ENCODE data around the gene PALLD. TPM values are rescaled to one million over a fixed set of nuclear protein-coding genes. Genes with fewer than 3 reads are reported as not detected.

Gene PALLD
- total and polyA plus RNA-seq, 2 of the 13 experiments (the other 11 are each of a cell fraction or from before 2014, with no cell fraction given), result 0.50 to 1.5 TPM

- TF ChIP-seq, protein P1, sequence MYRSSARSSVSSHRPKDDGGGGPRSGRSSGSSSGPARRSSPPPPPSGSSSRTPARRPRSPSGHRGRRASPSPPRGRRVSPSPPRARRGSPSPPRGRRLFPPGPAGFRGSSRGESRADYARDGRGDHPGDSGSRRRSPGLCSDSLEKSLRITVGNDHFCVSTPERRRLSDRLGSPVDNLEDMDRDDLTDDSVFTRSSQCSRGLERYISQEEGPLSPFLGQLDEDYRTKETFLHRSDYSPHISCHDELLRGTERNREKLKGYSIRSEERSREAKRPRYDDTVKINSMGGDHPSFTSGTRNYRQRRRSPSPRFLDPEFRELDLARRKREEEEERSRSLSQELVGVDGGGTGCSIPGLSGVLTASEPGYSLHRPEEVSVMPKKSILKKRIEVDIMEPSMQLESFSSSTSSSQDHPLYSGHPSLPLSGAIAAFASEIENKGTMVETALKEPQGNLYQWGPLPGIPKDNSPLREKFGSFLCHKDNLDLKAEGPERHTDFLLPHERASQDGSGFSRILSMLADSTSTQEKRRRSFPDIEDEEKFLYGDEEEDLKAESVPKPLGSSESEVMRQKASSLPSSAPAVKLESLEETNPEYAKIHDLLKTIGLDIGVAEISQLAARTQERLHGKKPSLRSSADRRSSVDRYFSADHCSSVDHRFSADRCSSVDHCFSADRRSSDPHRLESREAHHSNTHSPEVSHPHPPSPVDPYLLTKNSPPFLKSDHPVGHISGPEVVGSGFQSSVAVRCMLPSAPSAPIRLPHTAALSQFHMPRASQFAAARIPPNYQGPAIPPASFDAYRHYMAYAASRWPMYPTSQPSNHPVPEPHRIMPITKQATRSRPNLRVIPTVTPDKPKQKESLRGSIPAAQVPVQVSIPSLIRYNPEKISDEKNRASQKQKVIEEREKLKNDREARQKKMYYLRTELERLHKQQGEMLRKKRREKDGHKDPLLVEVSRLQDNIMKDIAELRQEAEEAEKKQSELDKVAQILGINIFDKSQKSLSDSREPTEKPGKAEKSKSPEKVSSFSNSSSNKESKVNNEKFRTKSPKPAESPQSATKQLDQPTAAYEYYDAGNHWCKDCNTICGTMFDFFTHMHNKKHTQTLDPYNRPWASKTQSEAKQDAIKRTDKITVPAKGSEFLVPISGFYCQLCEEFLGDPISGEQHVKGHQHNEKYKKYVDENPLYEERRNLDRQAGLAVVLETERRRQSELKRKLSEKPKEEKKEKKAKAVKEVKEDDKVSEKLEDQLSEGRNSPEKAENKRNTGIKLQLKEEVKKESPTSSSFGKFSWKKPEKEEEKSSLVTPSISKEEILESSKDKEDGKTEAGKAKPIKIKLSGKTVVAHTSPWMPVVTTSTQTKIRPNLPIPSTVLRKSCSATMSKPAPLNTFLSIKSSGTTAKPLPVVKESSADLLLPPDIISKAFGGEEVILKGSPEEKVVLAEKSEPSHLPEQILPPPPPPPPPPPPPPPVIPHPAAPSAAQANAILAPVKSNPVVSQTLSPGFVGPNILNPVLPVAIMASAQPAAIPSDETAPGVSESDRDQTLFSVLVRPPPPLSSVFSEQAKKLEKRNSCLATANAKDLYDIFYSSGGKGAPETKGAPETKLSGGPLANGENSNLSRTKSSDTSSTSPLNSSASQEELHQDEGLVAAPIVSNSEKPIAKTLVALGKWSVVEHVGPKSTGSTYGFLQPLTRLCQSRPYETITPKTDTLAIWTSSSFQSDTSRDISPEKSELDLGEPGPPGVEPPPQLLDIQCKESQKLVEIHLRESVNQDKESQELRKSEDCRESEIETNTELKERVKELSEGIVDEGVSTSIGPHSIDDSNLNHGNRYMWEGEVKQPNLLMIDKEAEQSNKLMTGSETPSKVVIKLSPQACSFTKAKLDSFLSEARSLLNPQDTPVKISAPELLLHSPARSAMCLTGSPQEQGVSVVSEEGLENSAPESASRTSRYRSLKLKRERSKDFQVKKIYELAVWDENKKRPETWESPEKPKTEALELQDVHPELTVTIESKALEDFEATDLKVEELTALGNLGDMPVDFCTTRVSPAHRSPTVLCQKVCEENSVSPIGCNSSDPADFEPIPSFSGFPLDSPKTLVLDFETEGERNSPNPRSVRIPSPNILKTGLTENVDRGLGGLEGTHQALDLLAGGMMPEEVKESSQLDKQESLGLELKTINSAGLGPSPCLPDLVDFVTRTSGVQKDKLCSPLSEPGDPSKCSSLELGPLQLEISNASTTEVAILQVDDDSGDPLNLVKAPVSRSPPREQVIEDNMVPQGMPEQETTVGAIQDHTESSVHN (CRISPR knock-in tag; IDR thresholded peaks at IDR 0.05), result no peak
- TF ChIP-seq, protein P2, sequence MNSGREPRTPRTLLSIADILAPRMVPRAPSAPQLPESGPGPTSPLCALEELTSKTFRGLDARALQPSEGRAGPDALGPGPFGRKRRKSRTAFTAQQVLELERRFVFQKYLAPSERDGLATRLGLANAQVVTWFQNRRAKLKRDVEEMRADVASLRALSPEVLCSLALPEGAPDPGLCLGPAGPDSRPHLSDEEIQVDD (CRISPR knock-in tag; IDR thresholded peaks at IDR 0.05; ENCODE audit: borderline replicate concordance), result no peak
- TF ChIP-seq PAWR (CRISPR knock-in tag; IDR thresholded peaks at IDR 0.05; ENCODE audit: borderline replicate concordance) (no peak), IRF2 (CRISPR knock-in tag; IDR thresholded peaks at IDR 0.05) (no peak)
Measured at GRCh38 chr4:168537571-168537970, 40.7 kb downstream of the PALLD start (continued).

DNA sequence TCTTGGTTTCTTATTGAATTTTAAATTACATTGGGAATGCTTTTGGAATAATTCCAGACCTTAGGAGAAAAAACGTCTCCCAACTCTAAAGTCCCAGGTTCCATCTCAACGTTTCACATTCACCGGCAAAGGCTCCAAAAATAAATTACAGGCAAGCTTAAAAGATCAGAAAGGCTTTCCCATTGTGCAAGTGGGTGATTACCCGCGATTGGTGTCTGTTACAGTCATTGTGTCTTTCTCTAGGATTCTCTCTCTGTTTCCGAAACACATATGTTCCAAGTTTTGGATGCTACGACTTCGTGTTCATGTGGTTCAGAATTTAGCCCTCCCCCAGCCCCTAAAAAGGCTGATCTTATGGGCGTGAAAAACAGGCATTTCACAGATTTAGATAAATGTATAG is 41.8 kb downstream of the PALLD start:
- DNase-seq (ENCODE audit: low spot score) (no peak), FAIRE-seq (no peak), ATAC-seq (no peak)
- no peaks in the 10 kb centered on the region for H3K36me3 ChIP-seq (replicated peaks in 1 of 2; ENCODE audit: control insufficient read depth in 1 of 2, insufficient read depth in 2 of 2, low read length in 2 of 2)
- intact Hi-C loops (cut with micrococcal nuclease; ENCODE audit: unreplicated experiment) (no loop called here), in situ Hi-C loops (cut with HindIII; ENCODE audit: extremely low pct_ligation_motif_present, low pct_unique_long_range_greater_than_20kb) (no loop called here)
- BruUV-seq (replicated peaks), result no TSS peak
- no peak overlapping the region for H2AFZ ChIP-seq (ENCODE audit: low read length)
- no peak overlapping the region for H3K4me3 ChIP-seq (replicated peaks in 1 of 3; ENCODE audit: insufficient read depth in 1 of 3, low read depth in 2 of 3, low read length in 3 of 3)
- no peaks in the 10 kb centered on the region for H3K79me2 ChIP-seq (ENCODE audit: insufficient read depth, low read length)
- H3K4me1 ChIP-seq (ENCODE audit: insufficient read depth, low read length), result no peaks in the 10 kb centered on the region
- POLR2A ChIA-PET, result no interaction called here
- CTCF ChIA-PET (ENCODE audit: low intra/inter-chr PET ratio, low total read pairs), result no interaction called here
- H3K9me3 ChIP-seq (ENCODE audit: low read length), result no peaks in the 10 kb centered on the region
- no peaks in the 10 kb centered on the region; a peak in 1 of 5 replicates for H3K27me3 ChIP-seq (ENCODE audit: control insufficient read depth in 1 of 2, insufficient read depth in 2 of 2, low read length in 2 of 2)
- WGBS (ENCODE audit: low lambda C conversion rate), result 34% methylated on average over 9 of the region's 9 CpGs
- no peak overlapping the region for H3K27ac ChIP-seq (ENCODE audit: extremely low read length, insufficient read depth, low read length)
- no peak overlapping the region for H3K9ac ChIP-seq (ENCODE audit: insufficient read depth, low read depth, low read length)
- no peak overlapping the region for H3K4me2 ChIP-seq (ENCODE audit: low read depth, low read length)
- H4K20me1 ChIP-seq (ENCODE audit: insufficient read depth, low read length), result no peaks in the 10 kb centered on the region
- no peak for TF ChIP-seq CC2D1A (CRISPR knock-in tag; IDR thresholded peaks at IDR 0.05)
- no peak for TF ChIP-seq DR1 (CRISPR knock-in tag; IDR thresholded peaks at IDR 0.05)
- no peak for TF ChIP-seq SMYD3 (CRISPR knock-in tag; IDR thresholded peaks at IDR 0.05)
- TF ChIP-seq KAT2B (IDR thresholded peaks at IDR 0.05; ENCODE audit: borderline replicate concordance, low read depth, low read length), result no peak
- TF ChIP-seq, protein P3, sequence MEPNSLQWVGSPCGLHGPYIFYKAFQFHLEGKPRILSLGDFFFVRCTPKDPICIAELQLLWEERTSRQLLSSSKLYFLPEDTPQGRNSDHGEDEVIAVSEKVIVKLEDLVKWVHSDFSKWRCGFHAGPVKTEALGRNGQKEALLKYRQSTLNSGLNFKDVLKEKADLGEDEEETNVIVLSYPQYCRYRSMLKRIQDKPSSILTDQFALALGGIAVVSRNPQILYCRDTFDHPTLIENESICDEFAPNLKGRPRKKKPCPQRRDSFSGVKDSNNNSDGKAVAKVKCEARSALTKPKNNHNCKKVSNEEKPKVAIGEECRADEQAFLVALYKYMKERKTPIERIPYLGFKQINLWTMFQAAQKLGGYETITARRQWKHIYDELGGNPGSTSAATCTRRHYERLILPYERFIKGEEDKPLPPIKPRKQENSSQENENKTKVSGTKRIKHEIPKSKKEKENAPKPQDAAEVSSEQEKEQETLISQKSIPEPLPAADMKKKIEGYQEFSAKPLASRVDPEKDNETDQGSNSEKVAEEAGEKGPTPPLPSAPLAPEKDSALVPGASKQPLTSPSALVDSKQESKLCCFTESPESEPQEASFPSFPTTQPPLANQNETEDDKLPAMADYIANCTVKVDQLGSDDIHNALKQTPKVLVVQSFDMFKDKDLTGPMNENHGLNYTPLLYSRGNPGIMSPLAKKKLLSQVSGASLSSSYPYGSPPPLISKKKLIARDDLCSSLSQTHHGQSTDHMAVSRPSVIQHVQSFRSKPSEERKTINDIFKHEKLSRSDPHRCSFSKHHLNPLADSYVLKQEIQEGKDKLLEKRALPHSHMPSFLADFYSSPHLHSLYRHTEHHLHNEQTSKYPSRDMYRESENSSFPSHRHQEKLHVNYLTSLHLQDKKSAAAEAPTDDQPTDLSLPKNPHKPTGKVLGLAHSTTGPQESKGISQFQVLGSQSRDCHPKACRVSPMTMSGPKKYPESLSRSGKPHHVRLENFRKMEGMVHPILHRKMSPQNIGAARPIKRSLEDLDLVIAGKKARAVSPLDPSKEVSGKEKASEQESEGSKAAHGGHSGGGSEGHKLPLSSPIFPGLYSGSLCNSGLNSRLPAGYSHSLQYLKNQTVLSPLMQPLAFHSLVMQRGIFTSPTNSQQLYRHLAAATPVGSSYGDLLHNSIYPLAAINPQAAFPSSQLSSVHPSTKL (CRISPR knock-in tag; IDR thresholded peaks at IDR 0.05), result no peak
- no peak for TF ChIP-seq TOE1 (CRISPR knock-in tag; IDR thresholded peaks at IDR 0.05)
